Epithelial cell of esophagus (primary cell): Measurements from ENCODE around the gene RPL22.

Experiments
- DNase-seq: peaks from one replicate; pipeline ENCODE4 v3.0.0; 2010; ENCODE audit warnings: low read depth
- H3K4me3 ChIP-seq: 2 replicates; pipeline ENCODE4 v1.5.1; 2011; ENCODE audit warnings: mild to moderate bottlenecking, low read length, control low read depth
- TF ChIP-seq, protein P1 (sequence below): IDR thresholded peaks from 2 replicates; pipeline ENCODE4 v1.5.1; 2011; ENCODE audit warnings: low read depth, mild to moderate bottlenecking, low read length, control low read depth, inconsistent platforms; ENCODE audit not compliant: insufficient read depth; ENCODE audit errors: missing control alignments

The RPL22 gene

DNA sequence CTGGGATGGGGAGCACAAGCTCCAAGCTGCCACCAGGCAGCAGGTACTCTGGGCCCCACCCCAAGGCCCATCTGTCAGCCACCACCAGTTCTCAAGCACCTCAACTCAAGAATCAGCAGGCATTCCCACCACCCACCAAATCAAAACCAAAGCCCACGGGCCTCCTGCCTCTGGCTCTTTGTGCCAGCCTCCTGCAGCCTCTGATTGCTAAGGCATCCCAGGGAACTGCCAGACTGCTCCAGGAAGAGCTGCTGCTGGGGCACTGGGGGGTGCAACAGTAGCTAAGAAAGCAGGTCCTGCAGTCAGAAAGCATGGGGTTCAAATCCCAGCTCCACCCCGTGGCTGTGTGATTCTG is 54.0 kb downstream of the RPL22 start:
- no peak for DNase-seq
- TF ChIP-seq, protein P1, sequence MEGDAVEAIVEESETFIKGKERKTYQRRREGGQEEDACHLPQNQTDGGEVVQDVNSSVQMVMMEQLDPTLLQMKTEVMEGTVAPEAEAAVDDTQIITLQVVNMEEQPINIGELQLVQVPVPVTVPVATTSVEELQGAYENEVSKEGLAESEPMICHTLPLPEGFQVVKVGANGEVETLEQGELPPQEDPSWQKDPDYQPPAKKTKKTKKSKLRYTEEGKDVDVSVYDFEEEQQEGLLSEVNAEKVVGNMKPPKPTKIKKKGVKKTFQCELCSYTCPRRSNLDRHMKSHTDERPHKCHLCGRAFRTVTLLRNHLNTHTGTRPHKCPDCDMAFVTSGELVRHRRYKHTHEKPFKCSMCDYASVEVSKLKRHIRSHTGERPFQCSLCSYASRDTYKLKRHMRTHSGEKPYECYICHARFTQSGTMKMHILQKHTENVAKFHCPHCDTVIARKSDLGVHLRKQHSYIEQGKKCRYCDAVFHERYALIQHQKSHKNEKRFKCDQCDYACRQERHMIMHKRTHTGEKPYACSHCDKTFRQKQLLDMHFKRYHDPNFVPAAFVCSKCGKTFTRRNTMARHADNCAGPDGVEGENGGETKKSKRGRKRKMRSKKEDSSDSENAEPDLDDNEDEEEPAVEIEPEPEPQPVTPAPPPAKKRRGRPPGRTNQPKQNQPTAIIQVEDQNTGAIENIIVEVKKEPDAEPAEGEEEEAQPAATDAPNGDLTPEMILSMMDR: no peak
- no peak overlapping the region for H3K4me3 ChIP-seq

DNA sequence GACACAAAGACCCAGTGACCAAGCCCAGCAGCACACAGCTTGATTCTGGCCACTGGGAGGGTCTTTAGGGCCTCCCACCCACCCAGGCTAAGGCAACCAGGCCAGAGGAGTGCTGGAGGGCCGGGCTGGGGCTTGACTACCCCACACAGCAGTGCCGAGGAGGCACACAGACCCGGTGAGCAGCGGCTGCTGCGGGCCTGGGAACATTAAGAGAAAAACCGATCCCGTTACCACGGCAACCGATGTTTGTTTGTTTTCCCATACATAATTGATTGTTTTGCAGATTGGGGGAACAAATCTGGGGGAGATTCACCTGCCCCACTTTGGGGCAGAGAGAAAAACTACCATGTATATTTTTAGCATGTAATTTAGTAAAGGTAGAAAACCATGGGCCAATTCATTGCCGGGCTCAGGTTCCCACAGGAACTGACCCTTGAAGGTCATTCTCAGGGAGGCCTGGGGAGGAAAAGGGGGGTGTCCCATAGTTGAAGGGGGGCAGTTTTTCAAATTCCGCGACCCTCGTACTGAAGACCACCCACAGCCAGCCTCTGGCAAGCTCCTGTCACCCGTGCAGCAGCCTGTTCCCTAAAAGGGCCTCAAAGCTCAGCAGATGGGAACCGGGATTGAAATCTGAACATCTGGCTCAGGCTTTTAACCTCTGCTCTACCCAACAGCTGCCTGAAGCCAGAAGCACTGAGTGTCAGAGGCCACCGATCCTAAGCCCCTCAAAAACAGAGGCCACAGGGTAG is 54.6 kb downstream of the RPL22 start:
- no peak for DNase-seq
- TF ChIP-seq, protein P1: no peak
- no peak overlapping the region for H3K4me3 ChIP-seq

DNA sequence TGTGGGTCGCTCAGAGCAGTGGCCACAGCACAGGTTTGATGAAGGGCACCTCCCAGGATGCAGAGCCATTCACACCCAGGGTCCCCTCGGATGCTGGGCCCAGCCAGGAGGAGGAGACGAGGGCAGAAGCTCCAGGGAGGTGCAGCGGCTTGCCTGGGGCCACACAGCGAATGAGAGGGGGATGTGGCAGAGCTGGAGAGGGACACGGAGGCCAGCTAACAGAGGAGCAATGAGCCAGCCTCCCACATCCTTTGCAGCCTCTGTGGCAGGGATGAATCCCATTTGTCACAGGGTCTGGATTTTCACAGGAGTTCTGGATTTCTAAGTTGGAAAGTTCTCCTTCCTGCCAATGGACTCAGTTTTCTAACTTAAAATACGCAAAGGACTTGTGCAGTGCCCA is 55.2 kb downstream of the RPL22 start:
- TF ChIP-seq, protein P1: no peak
- H3K4me3 ChIP-seq: no peak overlapping the region
- no peak for DNase-seq

- TF ChIP-seq, protein P1: no peak
- DNase-seq: peak; percentile 26
Measured at GRCh38 chr1:6143395-6143794, 56.0 kb downstream of the RPL22 start.

DNA sequence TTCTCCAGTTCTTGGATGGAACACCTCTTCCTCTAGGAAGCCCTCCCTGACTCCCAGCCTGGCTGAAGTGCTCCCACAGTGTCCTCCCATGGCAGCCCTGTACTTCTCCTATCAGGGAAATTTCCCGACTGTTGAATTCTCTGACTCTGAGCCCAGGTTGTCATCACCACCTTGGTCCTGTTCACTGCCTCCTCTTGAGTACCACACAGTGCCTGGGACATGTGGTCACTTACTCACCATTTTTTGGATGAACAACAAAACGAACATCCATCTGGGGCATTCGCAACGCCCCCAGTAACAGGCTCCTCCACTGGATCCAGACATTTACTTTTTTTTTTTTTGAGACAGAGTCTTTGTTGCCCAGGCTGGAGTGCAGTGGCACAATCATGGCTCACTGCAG is 56.7 kb downstream of the RPL22 start:
- H3K4me3 ChIP-seq: no peak overlapping the region
- DNase-seq: no peak
- TF ChIP-seq, protein P1: no peak

More at GRCh38 chr1:6143395-6143794, 56.0 kb downstream of the RPL22 start:
- H3K4me3 ChIP-seq: no peak overlapping the region

DNA sequence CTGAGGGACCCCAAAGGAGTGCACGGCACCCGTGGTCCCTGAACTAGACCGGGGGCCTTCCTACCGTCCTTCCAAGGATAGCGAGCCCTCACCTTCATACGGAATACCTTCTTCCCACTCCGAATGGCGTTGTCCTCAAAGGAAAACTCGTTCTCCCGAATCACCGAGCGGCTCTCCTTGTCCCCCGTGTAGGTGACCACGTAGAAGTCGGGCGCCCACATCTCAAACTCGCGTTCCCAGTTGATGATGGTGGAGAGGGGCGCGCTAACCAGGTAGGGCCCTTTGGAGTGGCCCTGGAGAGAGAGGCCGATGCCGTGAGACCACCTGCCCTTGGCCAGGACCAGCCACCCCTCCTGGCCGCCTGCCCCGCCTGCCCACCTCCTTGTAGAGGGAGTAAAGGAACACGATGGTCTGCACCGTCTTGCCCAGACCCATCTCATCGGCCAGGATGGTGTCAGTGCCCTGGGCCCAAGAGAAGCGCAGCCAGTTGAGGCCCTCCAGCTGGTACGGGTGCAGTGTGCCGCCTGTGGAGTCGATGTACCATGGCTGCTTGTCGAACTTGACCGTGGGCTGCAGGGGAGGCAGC is 57.3 kb downstream of the RPL22 start:
- TF ChIP-seq, protein P1: no peak
- no peak for DNase-seq
- H3K4me3 ChIP-seq: no peak overlapping the region

DNA sequence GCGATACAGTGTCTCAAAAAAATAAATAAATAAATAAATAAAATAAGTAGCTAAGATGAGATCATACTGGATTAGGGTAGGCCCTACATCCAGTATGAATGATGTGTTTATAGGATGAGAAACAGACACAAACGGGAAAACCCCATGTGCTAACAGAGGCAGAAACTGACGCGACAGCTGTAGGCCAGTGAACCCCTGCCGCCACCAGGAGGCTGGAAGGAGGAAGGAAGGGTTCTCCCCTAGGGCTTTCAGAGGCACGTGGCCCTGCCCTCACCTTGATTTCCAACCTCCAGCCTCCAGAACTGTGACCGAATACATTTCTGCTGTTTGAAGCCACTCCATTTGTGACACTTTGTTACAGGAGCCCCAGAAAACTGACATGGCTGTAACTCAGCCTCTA is 57.8 kb downstream of the RPL22 start:
- no peak overlapping the region for H3K4me3 ChIP-seq
- TF ChIP-seq, protein P1: peak; percentile 22
- DNase-seq: peak; percentile 30
